Measurements from ENCODE around the gene C1orf21.

The C1orf21 gene

GRCh38 chr1:184485751-184486723, 99.2 kb downstream of the C1orf21 start:
- DNase-seq (ENCODE audit: low spot score): no peak

GRCh38 chr1:184486761-184487445, 100.1 kb downstream of the C1orf21 start:
- DNase-seq (ENCODE audit: low spot score): no peak

GRCh38 chr1:184487531-184488193, 100.8 kb downstream of the C1orf21 start:
- no peak for DNase-seq (ENCODE audit: low spot score)

- no peak for DNase-seq (ENCODE audit: low spot score)
Observed at GRCh38 chr1:184489908-184490307, 103.1 kb downstream of the C1orf21 start.

DNA sequence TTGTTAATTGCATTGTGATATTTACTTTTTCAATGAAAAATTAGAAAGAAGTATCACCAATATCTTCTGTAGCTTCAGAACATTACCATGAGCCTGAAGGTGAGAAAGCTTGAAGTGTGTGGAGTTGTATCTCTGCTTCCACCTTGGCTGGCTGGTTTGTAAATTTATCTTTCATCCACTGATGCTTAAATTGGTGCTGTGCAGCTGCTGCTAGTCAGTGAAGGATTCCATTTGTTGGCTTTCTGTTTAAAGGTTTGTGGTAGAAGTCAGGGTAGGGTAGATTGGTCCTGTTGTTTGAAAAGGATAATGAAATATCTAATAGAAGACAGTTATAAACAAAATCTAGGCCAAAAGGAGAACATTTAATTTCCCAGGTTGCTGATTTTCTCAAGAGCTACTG, 105.7 kb downstream of the C1orf21 start:
- no peak for DNase-seq (ENCODE audit: low spot score)

DNA sequence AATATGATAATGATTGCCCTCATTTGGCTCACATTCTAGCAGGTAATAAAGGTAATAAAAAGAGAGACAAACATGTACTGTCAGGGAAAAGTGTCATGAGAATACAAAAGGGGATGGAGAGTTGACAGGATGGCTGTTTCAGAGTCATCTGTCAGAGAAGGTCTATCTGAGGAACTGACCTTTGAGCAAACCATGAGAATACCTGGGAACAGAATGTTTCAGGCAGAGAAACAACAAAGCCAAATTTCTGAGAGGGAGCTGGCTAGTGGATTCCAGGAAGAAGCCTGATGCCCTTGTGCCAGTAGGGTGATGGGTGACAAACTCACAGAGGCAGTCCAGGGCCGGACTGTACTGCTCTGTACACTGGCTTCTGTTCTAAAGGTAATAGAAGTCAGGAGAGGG, 107.2 kb downstream of the C1orf21 start:
- no peak for DNase-seq (ENCODE audit: low spot score)

- DNase-seq (ENCODE audit: low spot score): no peak
Observed at GRCh38 chr1:184494929-184495328, 108.1 kb downstream of the C1orf21 start.

DNA sequence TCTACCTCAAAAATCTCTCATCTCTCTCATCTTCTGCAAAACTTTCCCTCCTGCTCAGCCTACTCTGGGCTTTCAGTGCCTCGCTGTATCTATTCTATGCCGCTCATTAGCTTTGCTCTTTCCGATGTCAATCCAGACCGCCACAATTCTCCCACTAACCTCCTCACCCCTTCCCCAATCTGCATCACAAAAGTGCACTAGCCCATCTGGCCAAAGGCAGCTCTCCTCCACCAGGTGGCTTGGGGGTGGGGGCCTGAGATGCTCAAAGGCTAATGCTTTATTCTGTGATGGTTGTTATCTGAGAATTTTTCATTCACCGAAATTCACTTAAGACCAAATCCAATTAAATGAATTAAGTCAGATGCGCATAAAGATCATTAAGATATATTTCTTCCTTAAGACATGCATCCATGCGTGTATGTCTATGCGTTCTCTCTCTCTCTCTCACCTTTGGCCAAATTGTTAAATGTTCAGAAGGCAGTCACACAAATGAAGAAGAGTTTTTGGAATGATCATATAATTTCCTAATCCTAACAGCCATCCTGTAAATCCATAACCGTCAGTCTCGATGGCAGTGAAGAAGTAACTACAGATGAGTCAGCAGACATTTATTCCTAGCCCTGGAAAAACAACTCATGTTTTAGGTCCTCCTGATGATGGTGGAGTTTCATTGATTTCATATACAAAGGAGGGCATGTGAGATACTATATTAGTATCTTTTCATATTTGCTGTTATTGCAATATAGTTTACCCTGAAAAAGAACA, 111.3 kb downstream of the C1orf21 start:
- no peak for DNase-seq (ENCODE audit: low spot score)

GRCh38 chr1:184499616-184500015, 112.8 kb downstream of the C1orf21 start:
- DNase-seq (ENCODE audit: low spot score): no peak

GRCh38 chr1:184502161-184502560, 115.3 kb downstream of the C1orf21 start:
- no peak for DNase-seq (ENCODE audit: low spot score)

GRCh38 chr1:184503221-184503749, 116.5 kb downstream of the C1orf21 start:
- no peak for DNase-seq (ENCODE audit: low spot score)

GRCh38 chr1:184504040-184504954, 117.5 kb downstream of the C1orf21 start:
- DNase-seq (ENCODE audit: low spot score): no peak

- no peak for DNase-seq (ENCODE audit: low spot score)
Observed at GRCh38 chr1:184504955-184505338, 118.1 kb downstream of the C1orf21 start.

GRCh38 chr1:184506481-184506880, 119.7 kb downstream of the C1orf21 start:
- DNase-seq (ENCODE audit: low spot score): no peak

GRCh38 chr1:184507165-184507564, 120.3 kb downstream of the C1orf21 start:
- no peak for DNase-seq (ENCODE audit: low spot score)

- DNase-seq (ENCODE audit: low spot score): no peak
Observed at GRCh38 chr1:184507604-184508280, 120.9 kb downstream of the C1orf21 start.

GRCh38 chr1:184509105-184509504, 122.3 kb downstream of the C1orf21 start:
- no peak for DNase-seq (ENCODE audit: low spot score)

DNA sequence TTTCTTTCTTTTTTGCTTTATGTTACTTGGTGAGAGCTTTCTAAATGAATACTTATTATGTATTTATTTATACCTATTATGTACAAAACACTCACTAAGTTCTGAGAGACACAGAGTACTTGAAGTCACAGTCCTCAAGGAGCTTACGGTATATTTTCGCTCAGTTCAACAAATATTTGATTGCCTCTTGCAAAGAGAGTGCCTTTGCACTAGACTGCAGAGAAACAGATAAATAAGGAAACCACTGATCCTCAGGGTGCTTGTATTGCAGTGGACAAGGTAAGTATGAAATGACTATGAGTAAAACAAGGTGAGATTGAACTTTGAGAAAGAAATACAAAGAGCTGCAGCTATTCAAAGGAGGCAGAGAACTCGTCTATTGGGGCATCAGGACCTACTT, 123.3 kb downstream of the C1orf21 start:
- no peak for DNase-seq (ENCODE audit: low spot score)

DNA sequence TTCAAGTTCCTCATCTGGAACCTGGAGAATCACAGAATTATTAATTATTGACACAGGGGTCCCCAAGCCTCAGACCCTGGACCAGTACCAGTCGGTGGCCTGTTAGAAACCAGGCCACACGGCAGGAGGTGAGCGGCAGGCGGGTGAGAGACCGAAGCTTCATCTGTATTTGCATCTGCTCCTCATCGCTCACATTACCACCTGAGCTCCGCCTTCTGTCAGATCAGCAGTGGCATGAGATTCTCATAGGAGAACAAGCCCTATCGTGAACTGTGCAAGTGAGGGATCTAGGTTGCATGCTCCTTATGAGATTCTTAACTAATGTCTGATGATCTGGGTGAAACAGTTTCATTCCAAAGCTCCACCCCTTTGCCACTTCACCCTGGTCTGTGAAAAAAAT, 125.9 kb downstream of the C1orf21 start:
- no peak for DNase-seq (ENCODE audit: low spot score)

- DNase-seq (ENCODE audit: low spot score): no peak
Observed at GRCh38 chr1:184513421-184513820, 126.6 kb downstream of the C1orf21 start.
